Measurements from ENCODE around the gene NPHP3. TPM values are rescaled to one million over a fixed set of nuclear protein-coding genes. Genes with fewer than 3 reads are reported as not detected.

NPHP3 gene
- total RNA-seq, 2 experiments from 2014 or later: 20.7 to 24.1 TPM

DNA sequence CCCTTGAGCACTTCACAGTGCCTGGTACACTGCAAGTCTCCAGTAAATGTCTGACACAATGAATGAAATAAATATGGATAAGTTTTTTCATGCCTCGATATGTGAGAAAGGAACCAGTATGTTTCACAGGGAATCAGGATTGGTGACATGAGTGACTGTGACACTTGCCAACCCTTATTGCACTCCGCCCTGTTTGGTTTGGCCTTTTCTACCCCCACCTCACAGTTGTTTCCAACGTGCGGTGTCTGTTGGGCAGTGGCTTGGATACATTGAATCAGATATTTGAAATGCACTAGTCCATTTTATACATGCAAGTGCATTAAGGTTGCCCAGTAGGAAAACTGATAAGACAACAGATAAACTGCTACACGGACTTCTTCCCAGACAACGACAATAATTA is 2.0 kb downstream of the NPHP3 start:
- POLR2A ChIA-PET: interaction anchor here (1.1 kb wide), 1 partner anchor 303 kb away, joined by 3 read pairs; the partner anchor contains the start of gene DNAJC13
- CTCF ChIA-PET: no interaction called here
- Mint-ChIP-seq H3K27me3 (no peaks in the 10 kb centered on the region), H3K36me3 (ENCODE audit: low read depth) (peaks cover 35% of the 10 kb centered on the region), H3K4me1 (peaks cover 37% of the 10 kb centered on the region), H3K9me3 (no peaks in the 10 kb centered on the region), H3K4me3 (peak overlapping the region; percentile 92), H3K27ac (no peak overlapping the region)
- no peak for DNase-seq

DNA sequence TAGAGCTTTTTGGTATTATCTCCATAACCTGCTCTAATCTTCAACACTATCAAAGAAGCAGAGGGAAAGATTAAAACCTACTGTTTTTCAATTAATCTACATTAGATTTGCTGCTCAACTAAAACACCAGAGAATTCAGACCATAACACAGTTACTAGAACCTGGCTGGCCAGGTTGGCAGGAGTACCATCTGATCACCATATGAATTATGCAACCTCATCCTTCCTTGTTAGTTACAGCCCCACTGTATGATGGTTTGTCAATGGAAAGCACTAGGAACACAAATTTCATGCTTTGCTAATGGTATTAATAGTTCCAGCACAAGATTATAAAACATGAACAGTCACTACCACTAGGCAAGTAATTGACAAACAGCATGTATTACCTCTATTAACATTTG is 5.8 kb downstream of the NPHP3 start:
- Mint-ChIP-seq H3K9me3 (no peaks in the 10 kb centered on the region), H3K36me3 (ENCODE audit: low read depth) (peaks cover 42% of the 10 kb centered on the region), H3K4me1 (peaks cover 25% of the 10 kb centered on the region), H3K4me3 (no peak overlapping the region), H3K27ac (no peak overlapping the region), H3K27me3 (no peaks in the 10 kb centered on the region)
- POLR2A ChIA-PET: interaction anchor here (1.2 kb wide), 1 partner anchor 56 kb away, joined by 3 read pairs; no protein-coding TSS in a partner anchor
- no peak for DNase-seq
- CTCF ChIA-PET: no interaction called here

DNA sequence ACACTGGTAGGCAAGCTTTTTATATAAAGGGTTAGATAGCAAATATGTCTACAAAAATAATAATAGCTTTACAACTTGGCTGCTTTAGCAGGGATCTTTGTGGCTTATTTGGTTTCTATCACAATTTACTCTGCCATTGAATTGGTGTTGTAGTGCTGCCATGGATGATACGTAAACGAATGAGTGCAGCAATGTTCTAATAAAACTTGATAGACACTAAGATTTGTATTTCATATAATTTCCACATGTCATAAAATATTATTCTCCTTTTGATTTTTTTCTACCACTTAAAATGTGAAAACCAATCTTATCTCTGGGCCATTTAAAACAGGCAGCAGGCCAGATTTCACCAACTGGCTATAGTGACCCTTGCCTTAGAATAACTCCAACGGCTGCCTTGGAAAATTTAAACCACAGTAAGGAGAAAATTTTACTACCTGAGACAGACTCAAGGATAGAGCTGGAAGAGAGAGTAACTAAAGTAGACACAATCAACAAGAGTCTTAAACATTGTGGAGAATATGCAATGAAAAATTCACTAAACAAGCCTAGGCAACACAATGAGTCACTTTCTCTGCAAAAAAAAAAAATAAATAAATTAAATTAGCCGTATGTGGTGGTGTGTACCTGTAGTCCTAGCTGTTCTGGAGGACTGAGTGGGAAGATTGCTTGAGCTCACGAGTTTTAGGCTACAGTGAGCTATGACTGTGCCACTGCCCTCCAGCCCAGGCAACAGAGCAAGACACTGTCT is 8.1 kb downstream of the NPHP3 start:
- ChIA-PET CTCF (no interaction called here), POLR2A (no interaction called here)
- H3K9me3 Mint-ChIP-seq: no peaks in the 10 kb centered on the region
- H3K36me3 Mint-ChIP-seq (ENCODE audit: low read depth): peaks cover 41% of the 10 kb centered on the region
- H3K4me3 Mint-ChIP-seq: no peak overlapping the region
- no peaks in the 10 kb centered on the region for H3K27me3 Mint-ChIP-seq
- peaks cover 7% of the 10 kb centered on the region for H3K4me1 Mint-ChIP-seq
- no peak for DNase-seq
- H3K27ac Mint-ChIP-seq: no peak overlapping the region

DNA sequence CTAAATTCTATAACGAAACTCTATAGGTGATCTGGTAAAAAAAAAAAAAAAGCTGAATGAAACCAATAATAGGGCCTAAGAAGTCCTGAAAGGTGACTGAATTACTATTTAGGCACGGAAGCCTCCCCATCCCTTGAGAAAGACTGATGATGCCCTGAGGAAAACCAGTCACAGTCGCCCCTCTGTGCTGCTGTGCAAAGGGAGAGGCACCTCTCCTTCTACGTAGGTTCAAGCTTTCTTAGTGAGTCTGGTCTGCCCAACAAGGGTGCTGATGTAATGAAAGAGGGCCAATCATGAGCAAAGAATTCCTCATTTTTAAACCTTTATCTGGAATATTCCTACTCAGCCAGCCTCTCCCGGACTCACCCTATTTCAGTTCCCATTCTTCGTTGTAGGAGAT is 11.9 kb downstream of the NPHP3 start:
- Mint-ChIP-seq H3K36me3 (ENCODE audit: low read depth) (peaks cover 48% of the 10 kb centered on the region), H3K27me3 (no peaks in the 10 kb centered on the region), H3K4me1 (no peaks in the 10 kb centered on the region), H3K4me3 (no peak overlapping the region), H3K27ac (no peak overlapping the region), H3K9me3 (no peaks in the 10 kb centered on the region)
- DNase-seq: no peak
- POLR2A ChIA-PET: interaction anchor here (0.8 kb wide), 1 partner anchor 9 kb away, joined by 3 read pairs; no protein-coding TSS in a partner anchor
- CTCF ChIA-PET: no interaction called here

DNA sequence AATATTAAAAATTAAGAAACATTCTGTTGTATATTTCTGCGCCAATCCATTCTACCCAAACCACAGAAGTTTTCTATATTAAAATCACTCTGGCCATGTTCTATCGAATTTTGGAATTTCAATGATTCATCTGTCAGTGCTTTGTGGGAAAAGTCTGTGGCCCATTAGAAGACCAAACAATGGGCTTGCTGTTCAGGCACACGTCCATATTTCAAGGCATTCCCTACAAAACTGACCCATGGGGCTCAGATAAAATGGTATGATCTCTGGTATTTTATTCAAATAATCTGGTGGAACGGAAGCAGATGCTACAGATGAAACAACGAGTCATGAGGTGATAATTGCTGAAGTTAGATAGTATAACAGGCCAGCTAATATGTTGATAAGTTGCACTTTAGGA is 12.4 kb downstream of the NPHP3 start:
- H3K4me1 Mint-ChIP-seq: no peaks in the 10 kb centered on the region
- peaks cover 50% of the 10 kb centered on the region for H3K36me3 Mint-ChIP-seq (ENCODE audit: low read depth)
- no peak for DNase-seq
- CTCF ChIA-PET: no interaction called here
- no peaks in the 10 kb centered on the region for H3K9me3 Mint-ChIP-seq
- no peak overlapping the region for H3K27ac Mint-ChIP-seq
- no peak overlapping the region for H3K4me3 Mint-ChIP-seq
- no peaks in the 10 kb centered on the region for H3K27me3 Mint-ChIP-seq
- POLR2A ChIA-PET: no interaction called here

DNA sequence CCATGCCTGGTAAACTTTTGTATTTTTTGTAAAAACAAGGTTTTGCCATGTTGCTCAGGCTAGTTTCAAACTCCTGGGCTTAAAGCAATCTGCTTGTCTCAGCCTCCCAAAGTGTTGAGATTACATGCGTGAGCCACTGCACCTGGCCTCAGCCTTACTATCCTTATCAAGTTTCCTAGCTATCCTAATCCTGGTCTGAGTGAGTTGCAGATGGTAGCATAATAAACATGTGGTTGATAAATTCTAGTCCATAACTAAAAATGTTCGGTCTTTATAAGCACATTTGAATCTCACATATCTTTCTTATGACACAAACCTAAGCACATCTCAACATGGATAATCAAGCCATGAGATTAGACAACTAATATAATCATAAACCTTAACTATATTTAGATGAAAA is 18.5 kb downstream of the NPHP3 start:
- CTCF ChIA-PET: no interaction called here
- Mint-ChIP-seq H3K27ac (no peak overlapping the region), H3K27me3 (no peaks in the 10 kb centered on the region), H3K4me1 (no peaks in the 10 kb centered on the region), H3K9me3 (no peaks in the 10 kb centered on the region), H3K4me3 (no peak overlapping the region), H3K36me3 (ENCODE audit: low read depth) (peaks cover 58% of the 10 kb centered on the region)
- POLR2A ChIA-PET: no interaction called here
- no peak for DNase-seq

DNA sequence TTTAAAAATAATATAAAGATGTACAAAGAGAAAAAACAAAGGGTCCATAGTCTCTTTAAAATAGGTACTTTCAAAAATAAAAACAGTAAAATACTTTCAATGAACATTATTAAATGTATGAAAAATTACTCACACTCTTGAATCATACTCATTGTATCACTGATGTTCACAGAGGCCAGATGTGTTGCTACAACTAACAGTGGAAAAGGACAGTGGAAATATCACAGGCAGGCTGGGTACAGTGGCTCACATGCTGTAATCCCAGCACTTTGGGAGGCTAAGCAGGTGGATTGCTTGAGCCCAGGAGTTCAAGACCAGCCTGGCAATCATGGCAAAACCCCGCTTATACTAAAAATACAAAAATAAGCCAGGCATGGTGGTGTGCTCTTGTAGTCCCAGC is 26.8 kb downstream of the NPHP3 start:
- Mint-ChIP-seq H3K36me3 (ENCODE audit: low read depth) (peaks cover 45% of the 10 kb centered on the region), H3K4me3 (no peak overlapping the region), H3K27ac (no peak overlapping the region), H3K4me1 (no peaks in the 10 kb centered on the region), H3K9me3 (no peaks in the 10 kb centered on the region), H3K27me3 (no peaks in the 10 kb centered on the region)
- CTCF ChIA-PET: no interaction called here
- POLR2A ChIA-PET: no interaction called here
- DNase-seq: no peak

DNA sequence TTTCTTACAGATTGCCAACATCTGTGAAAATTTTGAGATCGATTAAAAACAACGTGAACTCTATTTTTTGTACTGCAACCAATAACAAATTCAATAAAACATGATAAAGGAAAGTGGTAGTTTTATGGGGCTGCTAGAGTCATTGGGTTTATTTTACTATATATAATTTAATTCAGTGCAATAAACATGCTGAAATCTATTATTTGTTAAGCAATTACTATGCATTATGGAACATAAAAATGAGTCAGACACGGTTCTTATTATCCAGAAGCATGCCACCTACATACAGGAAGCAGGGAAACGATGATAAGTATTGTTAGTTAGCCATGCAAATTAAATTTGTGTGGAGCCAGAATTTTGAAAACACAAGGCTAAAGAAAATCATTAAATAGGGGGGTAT is 27.2 kb downstream of the NPHP3 start:
- Mint-ChIP-seq H3K27me3 (no peaks in the 10 kb centered on the region), H3K9me3 (no peaks in the 10 kb centered on the region), H3K4me3 (no peak overlapping the region), H3K4me1 (no peaks in the 10 kb centered on the region), H3K27ac (no peak overlapping the region), H3K36me3 (ENCODE audit: low read depth) (peaks cover 42% of the 10 kb centered on the region)
- ChIA-PET POLR2A (no interaction called here), CTCF (no interaction called here)
- DNase-seq: no peak

DNA sequence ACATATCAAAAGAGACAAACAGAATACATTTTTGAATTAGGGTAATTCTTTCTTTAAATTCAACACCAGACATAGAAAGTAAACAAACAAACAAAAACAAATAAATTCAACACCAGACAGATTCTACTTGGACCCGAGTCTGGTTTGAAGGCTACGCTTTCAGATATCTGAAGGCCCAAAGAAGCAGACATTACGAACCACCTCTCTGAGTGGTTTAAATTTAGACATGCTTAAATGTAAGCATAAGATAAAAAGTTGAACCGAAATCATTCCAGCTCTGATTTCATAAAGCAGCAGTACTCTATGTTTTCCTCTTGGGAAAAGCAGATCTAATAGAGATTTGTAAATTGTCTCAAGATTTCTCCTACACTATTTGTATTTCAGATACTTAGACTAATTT is 32.2 kb downstream of the NPHP3 start:
- no peak overlapping the region for H3K27ac Mint-ChIP-seq
- H3K36me3 Mint-ChIP-seq (ENCODE audit: low read depth): peaks cover 37% of the 10 kb centered on the region
- H3K4me3 Mint-ChIP-seq: no peak overlapping the region
- no peaks in the 10 kb centered on the region for H3K9me3 Mint-ChIP-seq
- no peaks in the 10 kb centered on the region for H3K4me1 Mint-ChIP-seq
- no peak for DNase-seq
- H3K27me3 Mint-ChIP-seq: no peaks in the 10 kb centered on the region
- ChIA-PET POLR2A (interaction anchor here (0.8 kb wide), 1 partner anchor 16 kb away, joined by 3 read pairs; no protein-coding TSS in a partner anchor), CTCF (no interaction called here)

DNA sequence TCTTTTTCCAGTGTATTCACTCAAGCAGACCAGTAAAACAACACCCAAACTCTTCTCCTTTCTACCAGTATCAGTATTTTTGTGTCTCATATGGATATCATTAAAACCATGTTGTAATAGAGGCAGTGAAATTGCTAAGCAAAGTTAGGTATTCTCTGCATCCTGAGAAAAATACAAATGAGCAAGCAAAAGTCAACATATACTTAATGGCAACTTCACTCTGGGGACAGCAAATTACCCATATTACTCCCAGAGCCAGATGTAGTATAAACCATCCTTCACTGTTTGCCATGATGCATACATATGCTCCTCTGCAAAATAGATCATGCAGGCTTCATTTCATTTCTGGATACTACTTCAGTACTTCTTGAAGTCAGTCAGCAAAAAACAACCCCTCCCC is 40.0 kb downstream of the NPHP3 start:
- Mint-ChIP-seq H3K27me3 (no peaks in the 10 kb centered on the region), H3K4me1 (no peaks in the 10 kb centered on the region), H3K27ac (no peak overlapping the region), H3K36me3 (ENCODE audit: low read depth) (peaks cover 29% of the 10 kb centered on the region), H3K9me3 (no peaks in the 10 kb centered on the region), H3K4me3 (no peak overlapping the region)
- DNase-seq: no peak
- ChIA-PET CTCF (interaction anchor here (0.9 kb wide), 1 partner anchor 9 kb away, joined by 3 read pairs; no protein-coding TSS in a partner anchor), POLR2A (no interaction called here)

DNA sequence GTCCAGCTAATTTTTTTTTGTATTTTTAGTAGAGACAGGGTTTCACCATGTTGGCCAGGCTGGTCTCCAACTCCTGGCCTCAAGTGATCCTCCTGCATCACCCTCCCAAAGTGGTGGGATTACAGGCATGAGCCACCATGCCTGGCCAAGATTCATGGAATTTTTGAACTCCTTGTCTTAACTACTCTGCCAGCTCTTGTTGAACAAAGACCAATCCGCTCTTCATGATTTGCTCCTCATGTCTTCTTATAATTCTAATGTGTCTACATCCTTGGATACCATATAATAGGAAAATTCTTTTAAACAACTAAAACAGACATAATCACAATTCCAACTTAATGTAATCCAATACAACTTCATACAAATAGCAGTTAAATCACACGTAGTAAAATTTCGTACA is 40.8 kb downstream of the NPHP3 start:
- Mint-ChIP-seq H3K4me3 (no peak overlapping the region), H3K36me3 (ENCODE audit: low read depth) (peaks cover 37% of the 10 kb centered on the region), H3K27ac (no peak overlapping the region), H3K27me3 (no peaks in the 10 kb centered on the region), H3K9me3 (no peaks in the 10 kb centered on the region), H3K4me1 (no peaks in the 10 kb centered on the region)
- DNase-seq: no peak
- ChIA-PET POLR2A (no interaction called here), CTCF (interaction anchor here (0.8 to 0.9 kb wide), 2 partner anchors 10 to 11 kb away, joined by 3 read pairs; no protein-coding TSS in a partner anchor)

DNA sequence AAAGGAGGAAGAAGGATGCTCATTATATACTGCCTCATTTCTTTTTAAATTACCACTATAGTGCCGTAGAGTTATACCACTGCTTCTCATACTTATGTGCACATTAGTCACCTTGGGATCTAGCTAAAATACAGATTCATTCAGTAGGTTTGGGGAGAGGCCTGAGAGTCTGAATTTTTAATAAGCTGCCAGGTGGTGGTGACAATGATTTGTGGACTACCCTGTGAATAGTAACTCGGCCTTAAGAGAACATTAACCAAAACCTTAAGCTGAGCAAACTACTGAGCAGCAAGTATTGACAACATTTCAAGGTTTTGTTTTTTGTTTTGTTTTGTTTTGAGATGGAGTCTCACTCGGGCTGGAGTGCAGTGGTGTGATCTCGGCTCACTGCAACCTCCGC is 42.3 kb downstream of the NPHP3 start:
- CTCF ChIA-PET: interaction anchor here (0.6 kb wide), 1 partner anchor 1764 kb away, joined by 3 read pairs; no protein-coding TSS in a partner anchor
- Mint-ChIP-seq H3K27me3 (no peaks in the 10 kb centered on the region), H3K9me3 (no peaks in the 10 kb centered on the region), H3K4me3 (no peak overlapping the region), H3K4me1 (no peaks in the 10 kb centered on the region), H3K36me3 (ENCODE audit: low read depth) (peaks cover 42% of the 10 kb centered on the region), H3K27ac (no peak overlapping the region)
- no peak for DNase-seq
- POLR2A ChIA-PET: interaction anchor here (1.6 kb wide), 1 partner anchor 10 kb away, joined by 4 read pairs; no protein-coding TSS in a partner anchor

DNA sequence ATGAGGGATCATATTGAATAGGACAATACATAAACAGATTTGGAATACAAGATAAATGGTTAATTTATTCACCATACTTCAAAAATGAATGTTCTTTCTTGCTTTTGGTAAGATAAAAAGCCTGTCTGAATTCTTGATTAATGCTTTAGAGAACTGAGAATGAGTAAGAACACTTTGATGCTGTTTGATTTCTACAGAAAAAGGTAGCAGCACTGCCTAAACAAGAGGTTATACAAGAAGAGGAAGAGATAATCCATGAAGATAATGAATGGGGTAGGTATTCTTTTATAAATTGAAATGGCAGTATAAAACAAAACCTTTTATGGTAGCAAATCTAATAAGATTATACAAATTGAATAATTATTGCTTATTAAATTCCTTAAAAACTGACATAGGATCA is 46.8 kb downstream of the NPHP3 start:
- no peak overlapping the region for H3K27ac Mint-ChIP-seq
- ChIA-PET CTCF (no interaction called here), POLR2A (no interaction called here)
- DNase-seq: no peak
- H3K27me3 Mint-ChIP-seq: no peaks in the 10 kb centered on the region
- no peak overlapping the region for H3K4me3 Mint-ChIP-seq
- no peaks in the 10 kb centered on the region for H3K9me3 Mint-ChIP-seq
- H3K4me1 Mint-ChIP-seq: no peaks in the 10 kb centered on the region
- H3K36me3 Mint-ChIP-seq (ENCODE audit: low read depth): peaks cover 47% of the 10 kb centered on the region

DNA sequence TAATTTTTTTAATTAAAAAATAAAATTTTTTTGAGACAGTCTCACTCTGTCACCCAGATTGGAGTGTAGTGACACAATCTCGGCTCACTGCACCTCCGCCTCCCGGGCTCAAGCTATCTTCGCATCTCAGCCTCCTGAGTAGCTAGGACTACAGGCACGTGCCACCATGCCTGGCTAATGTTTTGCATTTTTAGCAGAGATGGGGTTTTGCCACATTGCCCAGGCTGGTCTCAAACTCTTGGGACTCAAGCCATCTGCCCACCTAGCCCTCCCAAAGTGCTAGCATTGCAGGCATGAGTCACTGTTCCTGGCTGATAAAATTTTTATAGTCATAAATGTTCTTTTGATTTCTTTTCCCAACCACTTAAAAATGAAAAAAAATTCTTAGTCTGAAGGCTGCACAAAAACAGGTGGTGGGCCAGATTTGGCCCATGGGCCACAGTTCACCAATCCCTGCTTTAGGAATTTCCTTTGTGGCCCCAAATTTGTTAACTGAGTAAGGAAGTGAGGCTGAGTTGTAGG is 52.9 kb downstream of the NPHP3 start:
- Mint-ChIP-seq H3K36me3 (ENCODE audit: low read depth) (peaks cover 34% of the 10 kb centered on the region), H3K9me3 (no peaks in the 10 kb centered on the region), H3K27me3 (no peaks in the 10 kb centered on the region), H3K27ac (no peak overlapping the region), H3K4me3 (no peak overlapping the region), H3K4me1 (peaks cover 10% of the 10 kb centered on the region)
- ChIA-PET POLR2A (interaction anchor here (1.0 kb wide), 1 partner anchor 8 kb away, joined by 4 read pairs; no protein-coding TSS in a partner anchor), CTCF (interaction anchor here (1.4 kb wide), 1 partner anchor 9 kb away, joined by 6 read pairs; the partner anchor contains the start of genes ACAD11 and UBA5)
- no peak for DNase-seq
